Activated CD4-positive, alpha-beta T cell treated with anti-CD3 and anti-CD28 coated beads for 36 hours (primary cell): ENCODE data around the gene MAPK10. TPM values are rescaled to one million over a fixed set of nuclear protein-coding genes. Genes with fewer than 3 reads are reported as not detected.

ENCODE experiments used
- ATAC-seq: fragments of 200-7000 bp; cut with Tn5 transposase; one replicate; pipeline ENCODE4 v1.10.0; 2021; ENCODE audit warnings: mild to moderate bottlenecking, moderate library complexity
- CTCF ChIA-PET: fragments of 350-600 bp; sonication (Branson Sonifier 250); formaldehyde crosslinking; loops from one replicate; lab custom pipeline; 2021; ENCODE audit warnings: antibody characterized with exemption; lab: Charles Lee
- POLR2A ChIA-PET: fragments of 350-600 bp; sonication (Branson Sonifier 250); formaldehyde crosslinking; loops from one replicate; lab custom pipeline; 2021; ENCODE audit warnings: antibody characterized with exemption, inconsistent platforms; lab: Charles Lee
- DNase-seq: peaks from one replicate; pipeline ENCODE4 v3.0.0-alpha.2; 2020
- H3K27ac Mint-ChIP-seq: one replicate; pipeline ENCODE4 v1.8.0; 2021; ENCODE audit warnings: mixed read lengths
- H3K27me3 Mint-ChIP-seq: one replicate; pipeline ENCODE4 v1.8.0; 2021; ENCODE audit warnings: mixed read lengths
- H3K36me3 Mint-ChIP-seq: one replicate; pipeline ENCODE4 v1.8.0; 2021; ENCODE audit warnings: low read depth, mixed read lengths
- H3K4me1 Mint-ChIP-seq: one replicate; pipeline ENCODE4 v1.8.0; 2021; ENCODE audit warnings: mixed read lengths
- H3K4me3 Mint-ChIP-seq: one replicate; pipeline ENCODE4 v1.8.0; 2021; ENCODE audit warnings: mild to moderate bottlenecking, moderate library complexity, mixed read lengths
- H3K9me3 Mint-ChIP-seq: one replicate; pipeline ENCODE4 v1.8.0; 2021; ENCODE audit warnings: low read depth, mixed read lengths
- intact Hi-C, 2 experiments: fragments of 100-400 bp; cut with DNase I in 1 of 2; cut with micrococcal nuclease in 1 of 2; formaldehyde crosslinking; loops; one replicate each; pipeline versions ENCODE4 v1.14.2 to v1.15.1; 2022 to 2024; cut with DNase I, micrococcal nuclease
- total RNA-seq, 2 experiments: library from RNA; stranded (reverse); gene quantifications; one replicate each; pipeline ENCODE4 v1.2.3, GENCODE V29; 2021

MAPK10 gene
- total RNA-seq, 2 experiments from 2014 or later, result 0.19 TPM; not detected in 1

GRCh38 chr4:86302830-86303229, 57.0 kb downstream of the MAPK10 start:
- DNase-seq, result no peak
- ChIA-PET POLR2A (no interaction called here), CTCF (no interaction called here)
- Mint-ChIP-seq H3K9me3 (no peaks in the 10 kb centered on the region), H3K36me3 (no peaks in the 10 kb centered on the region), H3K4me1 (no peaks in the 10 kb centered on the region), H3K4me3 (no peak overlapping the region), H3K27ac (no peak overlapping the region), H3K27me3 (no peaks in the 10 kb centered on the region)
- intact Hi-C loops, result no loop called here
- no peak for ATAC-seq

GRCh38 chr4:86302251-86302650, 57.6 kb downstream of the MAPK10 start:
- Mint-ChIP-seq H3K4me3 (no peak overlapping the region), H3K36me3 (no peaks in the 10 kb centered on the region), H3K27me3 (no peaks in the 10 kb centered on the region), H3K27ac (no peak overlapping the region), H3K4me1 (no peaks in the 10 kb centered on the region), H3K9me3 (no peaks in the 10 kb centered on the region)
- no peak for DNase-seq
- intact Hi-C loops, result no loop called here
- no peak for ATAC-seq
- POLR2A ChIA-PET, result no interaction called here
- CTCF ChIA-PET, result no interaction called here

GRCh38 chr4:86300516-86300915, 59.3 kb downstream of the MAPK10 start:
- Mint-ChIP-seq H3K27ac (no peak overlapping the region), H3K36me3 (no peaks in the 10 kb centered on the region), H3K9me3 (no peaks in the 10 kb centered on the region), H3K27me3 (no peaks in the 10 kb centered on the region), H3K4me3 (no peak overlapping the region), H3K4me1 (no peaks in the 10 kb centered on the region)
- ChIA-PET CTCF (interaction anchor here (0.6 kb wide), 1 partner anchor 1326 kb away, joined by 4 read pairs; no protein-coding TSS in a partner anchor), POLR2A (interaction anchor here (0.6 kb wide), 1 partner anchor 148 kb away, joined by 3 read pairs; no protein-coding TSS in a partner anchor)
- DNase-seq (no peak), ATAC-seq (no peak)
- intact Hi-C loops, result no loop called here

DNA sequence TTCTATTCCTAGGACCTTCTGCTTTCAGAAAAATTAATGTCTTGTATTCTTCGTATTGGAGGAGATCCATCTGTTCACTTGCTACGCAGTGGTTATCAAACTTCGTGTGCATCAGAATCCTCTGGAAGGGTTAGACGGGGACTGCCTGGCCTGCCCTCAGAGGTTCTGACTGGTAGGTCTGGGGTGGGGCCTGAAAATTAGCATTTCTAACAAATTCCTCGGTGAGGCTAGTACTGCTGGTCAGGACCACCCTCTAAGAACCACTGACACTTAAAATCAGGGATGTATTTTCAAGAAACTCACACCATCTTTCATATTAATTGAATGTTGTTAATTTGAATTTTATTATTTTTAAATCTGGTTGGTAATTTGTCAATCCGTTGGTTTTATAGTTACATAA, 63.0 kb downstream of the MAPK10 start:
- Mint-ChIP-seq H3K36me3 (no peaks in the 10 kb centered on the region), H3K27me3 (no peaks in the 10 kb centered on the region), H3K27ac (no peak overlapping the region), H3K4me1 (no peaks in the 10 kb centered on the region), H3K4me3 (no peak overlapping the region), H3K9me3 (no peaks in the 10 kb centered on the region)
- intact Hi-C loops, result no loop called here
- DNase-seq (no peak), ATAC-seq (no peak)
- ChIA-PET POLR2A (no interaction called here), CTCF (no interaction called here)

DNA sequence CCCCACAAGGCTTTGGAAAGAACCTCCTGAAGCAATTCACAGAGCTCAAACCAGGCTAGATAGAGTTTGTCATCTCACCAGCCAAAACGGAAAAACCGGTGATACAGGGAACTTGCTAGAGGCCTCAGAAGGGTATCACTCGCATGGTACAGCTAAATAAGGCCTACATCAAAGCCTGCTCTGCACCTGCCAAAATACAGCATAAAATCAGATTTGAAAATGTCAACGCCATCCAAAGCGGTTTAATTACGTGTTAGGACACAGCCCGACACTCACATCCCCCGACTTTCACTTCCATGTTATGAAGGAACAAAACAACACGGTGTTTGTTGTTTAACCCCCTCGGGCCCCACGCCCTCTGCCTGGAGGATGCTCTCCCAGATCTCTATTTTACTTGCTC, 65.0 kb downstream of the MAPK10 start:
- H3K9me3 Mint-ChIP-seq, result no peaks in the 10 kb centered on the region
- H3K4me1 Mint-ChIP-seq, result no peaks in the 10 kb centered on the region
- CTCF ChIA-PET, result no interaction called here
- no peak overlapping the region for H3K4me3 Mint-ChIP-seq
- no peak for ATAC-seq
- no peak for DNase-seq
- intact Hi-C loops, result no loop called here
- no peaks in the 10 kb centered on the region for H3K36me3 Mint-ChIP-seq
- POLR2A ChIA-PET, result no interaction called here
- H3K27me3 Mint-ChIP-seq, result no peaks in the 10 kb centered on the region
- no peak overlapping the region for H3K27ac Mint-ChIP-seq

DNA sequence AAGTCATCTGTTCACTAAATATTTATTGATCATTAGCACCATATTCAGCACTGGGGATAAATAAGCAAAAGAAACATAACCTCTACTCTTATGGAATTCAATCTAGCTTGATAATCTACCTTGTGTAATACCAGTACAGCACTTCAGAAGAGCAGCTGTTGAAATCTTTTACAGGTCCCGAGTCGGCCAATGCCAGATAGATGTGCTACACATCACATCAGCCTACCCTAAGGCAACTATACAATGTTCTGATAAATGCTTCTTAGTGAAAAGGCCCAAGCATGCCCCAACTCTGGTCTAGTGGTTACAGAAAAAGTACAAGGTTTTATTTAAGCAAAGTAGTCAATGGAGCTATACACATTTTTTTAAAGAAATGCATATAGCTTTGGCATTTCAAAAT, 68.7 kb downstream of the MAPK10 start:
- ChIA-PET POLR2A (no interaction called here), CTCF (no interaction called here)
- DNase-seq (no peak), ATAC-seq (no peak)
- intact Hi-C loops, result no loop called here
- Mint-ChIP-seq H3K36me3 (no peaks in the 10 kb centered on the region), H3K9me3 (no peaks in the 10 kb centered on the region), H3K27ac (no peak overlapping the region), H3K4me3 (no peak overlapping the region), H3K4me1 (no peaks in the 10 kb centered on the region), H3K27me3 (no peaks in the 10 kb centered on the region)

DNA sequence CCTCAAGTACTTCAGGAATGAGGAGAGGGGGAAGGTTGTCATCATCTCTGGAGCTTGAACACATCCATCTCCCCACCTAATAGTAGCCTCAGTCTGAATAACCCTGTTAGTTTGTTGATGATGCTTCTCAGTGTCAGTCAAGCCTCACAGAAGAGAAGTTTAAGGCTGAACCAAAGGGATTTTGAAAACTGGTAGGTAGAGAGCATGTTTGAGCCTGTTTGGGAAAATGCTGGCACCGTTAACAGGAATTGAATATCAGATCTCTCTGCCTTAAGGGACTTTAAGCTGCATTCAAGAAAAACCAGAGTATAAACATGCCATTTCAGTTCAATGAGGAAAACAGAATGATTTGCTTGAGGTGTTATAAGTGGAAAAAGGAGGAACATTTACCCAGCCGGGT, 73.1 kb downstream of the MAPK10 start:
- no peaks in the 10 kb centered on the region for H3K36me3 Mint-ChIP-seq
- CTCF ChIA-PET, result no interaction called here
- intact Hi-C loops, result no loop called here
- no peak for DNase-seq
- POLR2A ChIA-PET, result no interaction called here
- no peak overlapping the region for H3K4me3 Mint-ChIP-seq
- H3K27ac Mint-ChIP-seq, result no peak overlapping the region
- H3K4me1 Mint-ChIP-seq, result no peaks in the 10 kb centered on the region
- no peaks in the 10 kb centered on the region for H3K27me3 Mint-ChIP-seq
- no peak for ATAC-seq
- H3K9me3 Mint-ChIP-seq, result no peaks in the 10 kb centered on the region

GRCh38 chr4:86283371-86283770, 76.5 kb downstream of the MAPK10 start:
- no peaks in the 10 kb centered on the region for H3K36me3 Mint-ChIP-seq
- ChIA-PET CTCF (no interaction called here), POLR2A (no interaction called here)
- no peaks in the 10 kb centered on the region for H3K9me3 Mint-ChIP-seq
- peaks cover 3% of the 10 kb centered on the region for H3K27me3 Mint-ChIP-seq
- DNase-seq (no peak), ATAC-seq (no peak)
- H3K4me1 Mint-ChIP-seq, result no peaks in the 10 kb centered on the region
- no peak overlapping the region for H3K27ac Mint-ChIP-seq
- intact Hi-C loops, result no loop called here
- no peak overlapping the region for H3K4me3 Mint-ChIP-seq

DNA sequence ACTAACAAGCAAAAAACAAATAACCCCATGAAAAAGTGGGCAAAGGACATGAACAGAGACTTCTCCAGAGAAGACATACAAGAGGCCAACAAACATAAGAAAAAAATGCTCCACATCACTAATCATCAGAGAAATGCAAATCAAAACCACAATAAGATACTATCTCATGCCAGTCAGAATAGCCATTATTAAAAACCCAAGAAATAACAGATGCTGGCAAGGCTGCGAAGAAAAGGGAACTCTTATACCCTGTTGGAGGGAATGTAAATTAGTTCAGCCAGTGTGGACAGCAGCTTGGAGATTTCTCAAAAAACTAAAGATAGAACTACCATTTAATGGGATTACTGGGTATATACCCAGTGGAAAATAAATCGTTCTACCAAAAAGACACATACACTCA, 79.6 kb downstream of the MAPK10 start:
- H3K36me3 Mint-ChIP-seq, result no peaks in the 10 kb centered on the region
- no peak for DNase-seq
- H3K27me3 Mint-ChIP-seq, result peaks cover 7% of the 10 kb centered on the region
- H3K4me3 Mint-ChIP-seq, result no peak overlapping the region
- no peaks in the 10 kb centered on the region for H3K4me1 Mint-ChIP-seq
- POLR2A ChIA-PET, result no interaction called here
- intact Hi-C loops, result no loop called here
- no peaks in the 10 kb centered on the region for H3K9me3 Mint-ChIP-seq
- CTCF ChIA-PET, result no interaction called here
- ATAC-seq, result no peak
- H3K27ac Mint-ChIP-seq, result no peak overlapping the region

DNA sequence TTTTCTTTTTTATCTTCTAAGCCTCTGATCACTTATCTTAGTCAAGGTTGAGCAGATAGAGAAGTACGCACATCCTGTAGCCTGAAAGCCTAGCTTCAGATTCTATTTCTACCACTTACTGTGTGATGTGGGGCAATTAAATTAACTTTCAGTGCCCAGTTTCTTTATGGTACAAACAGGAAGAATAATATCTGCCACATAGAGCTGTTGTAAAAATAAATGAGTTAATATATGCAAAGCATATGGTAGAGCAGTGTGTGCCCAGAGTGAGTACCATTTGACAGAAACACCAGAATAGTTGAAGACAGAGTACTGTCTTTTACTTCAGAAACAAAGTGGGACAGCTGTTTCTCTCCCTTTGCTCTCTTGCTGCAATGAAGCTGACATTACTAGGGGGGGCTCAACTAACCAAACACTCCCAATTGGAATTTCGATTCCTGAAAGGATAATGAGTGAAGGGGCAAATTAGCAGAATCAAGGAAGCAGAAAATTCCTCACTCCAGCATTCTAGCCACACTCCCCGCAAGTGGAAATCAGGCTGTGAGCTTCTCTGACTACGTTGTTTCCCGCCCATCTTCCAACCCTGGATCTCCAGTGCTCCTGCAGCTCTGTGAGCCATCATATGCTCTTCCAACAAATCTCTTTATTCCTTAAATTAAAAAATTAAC, 80.4 kb downstream of the MAPK10 start:
- ATAC-seq, result no peak
- DNase-seq, result no peak
- Mint-ChIP-seq H3K36me3 (no peaks in the 10 kb centered on the region), H3K4me3 (no peak overlapping the region), H3K9me3 (no peaks in the 10 kb centered on the region), H3K27ac (no peak overlapping the region), H3K4me1 (no peaks in the 10 kb centered on the region), H3K27me3 (peaks cover 9% of the 10 kb centered on the region)
- ChIA-PET CTCF (interaction anchor here (0.6 kb wide), 1 partner anchor 85 kb away, joined by 5 read pairs; no protein-coding TSS in a partner anchor), POLR2A (no interaction called here)
- intact Hi-C loops, result no loop called here

DNA sequence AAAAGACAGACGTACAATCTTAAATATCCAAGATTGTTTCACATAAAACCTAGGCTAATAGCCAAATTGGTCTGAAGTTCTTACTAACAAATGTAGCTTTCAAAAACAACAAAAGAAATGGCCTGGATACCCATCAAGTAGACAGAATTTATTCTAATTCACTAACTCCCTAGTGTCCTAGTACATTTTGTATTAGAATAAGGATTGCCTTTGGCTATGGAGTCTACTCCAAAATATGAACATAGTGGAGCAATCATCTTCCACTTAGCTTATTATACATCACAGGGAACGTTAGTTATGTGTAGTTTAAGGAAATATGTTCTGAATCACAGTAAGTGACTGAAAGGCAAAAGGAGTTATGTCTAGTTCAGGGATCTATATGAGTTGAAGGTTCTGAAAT, 81.7 kb downstream of the MAPK10 start:
- DNase-seq (no peak), ATAC-seq (no peak)
- H3K4me3 Mint-ChIP-seq, result no peak overlapping the region
- no peaks in the 10 kb centered on the region for H3K36me3 Mint-ChIP-seq
- no peaks in the 10 kb centered on the region for H3K9me3 Mint-ChIP-seq
- ChIA-PET POLR2A (no interaction called here), CTCF (no interaction called here)
- no peak overlapping the region for H3K27ac Mint-ChIP-seq
- intact Hi-C loops, result no loop called here
- H3K27me3 Mint-ChIP-seq, result peaks cover 10% of the 10 kb centered on the region
- no peaks in the 10 kb centered on the region for H3K4me1 Mint-ChIP-seq

DNA sequence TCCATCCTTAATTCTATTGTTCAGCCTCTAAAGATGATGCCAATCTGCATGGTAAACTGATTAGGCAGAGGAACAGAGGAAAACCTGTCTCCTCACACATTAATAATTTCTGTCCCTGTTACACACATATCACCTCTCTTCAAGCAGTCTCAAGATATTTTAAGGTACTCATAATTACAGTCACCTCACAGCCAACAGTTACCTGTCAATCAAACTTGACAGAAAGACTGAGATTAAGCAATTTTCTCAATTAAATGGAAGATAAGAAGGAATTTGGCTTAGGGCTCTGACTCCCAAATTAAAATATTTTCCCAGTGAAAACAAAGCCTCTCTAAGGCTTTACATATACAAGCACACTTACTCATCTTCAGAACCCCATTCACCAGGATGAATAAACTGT, 85.2 kb downstream of the MAPK10 start:
- ChIA-PET CTCF (no interaction called here), POLR2A (no interaction called here)
- Mint-ChIP-seq H3K4me3 (no peak overlapping the region), H3K27ac (no peak overlapping the region), H3K27me3 (peaks cover 10% of the 10 kb centered on the region), H3K9me3 (no peaks in the 10 kb centered on the region), H3K36me3 (no peaks in the 10 kb centered on the region), H3K4me1 (no peaks in the 10 kb centered on the region)
- intact Hi-C loops, result no loop called here
- DNase-seq, result no peak
- no peak for ATAC-seq
